ENCODE measurements around the gene SYVN1.

The SYVN1 gene

GRCh38 chr11:65111744-65112545 lies 22.4 kb downstream of the SYVN1 start, which contains the start of gene TM7SF2:
Gene TM7SF2 (plus strand): TSS chr11:65111872. CDS start chr11:65112016, 144 bp downstream.
- DNase-seq = peak; percentile 97

GRCh38 chr11:65111159-65111743 lies 23.1 kb downstream of the SYVN1 start:
- no peak for DNase-seq

DNA sequence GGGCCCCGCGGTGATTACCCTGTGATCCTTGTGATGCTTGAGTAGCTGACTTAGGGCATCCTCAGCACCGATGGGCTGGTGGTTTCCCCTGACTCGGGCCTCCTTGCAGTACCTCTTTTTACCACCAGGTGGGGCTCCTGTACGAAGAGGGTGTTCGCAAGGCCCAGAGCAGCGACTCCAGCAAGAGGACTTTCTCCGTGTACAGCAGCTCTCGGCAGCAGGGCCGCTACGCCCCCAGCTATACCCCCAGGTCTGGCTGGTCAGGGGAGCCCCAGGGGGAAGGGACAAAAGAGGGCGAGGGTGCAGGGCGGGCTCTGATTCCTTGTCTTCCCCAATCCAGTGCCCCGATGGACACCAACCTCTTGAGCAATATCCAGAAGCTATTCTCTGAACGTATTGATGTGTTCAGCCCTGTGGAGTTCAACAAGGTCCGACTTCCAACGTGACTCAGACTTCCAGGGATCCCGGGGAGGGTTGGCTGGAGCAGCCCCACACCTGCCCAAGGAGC lies 23.9 kb downstream of the SYVN1 start:
- peak; percentile 98 for DNase-seq

- no peak for DNase-seq
These were observed 24.8 kb downstream of the SYVN1 start for GRCh38 chr11:65109231-65110198.

GRCh38 chr11:65108469-65109123 lies 25.7 kb downstream of the SYVN1 start:
- DNase-seq = no peak

DNA sequence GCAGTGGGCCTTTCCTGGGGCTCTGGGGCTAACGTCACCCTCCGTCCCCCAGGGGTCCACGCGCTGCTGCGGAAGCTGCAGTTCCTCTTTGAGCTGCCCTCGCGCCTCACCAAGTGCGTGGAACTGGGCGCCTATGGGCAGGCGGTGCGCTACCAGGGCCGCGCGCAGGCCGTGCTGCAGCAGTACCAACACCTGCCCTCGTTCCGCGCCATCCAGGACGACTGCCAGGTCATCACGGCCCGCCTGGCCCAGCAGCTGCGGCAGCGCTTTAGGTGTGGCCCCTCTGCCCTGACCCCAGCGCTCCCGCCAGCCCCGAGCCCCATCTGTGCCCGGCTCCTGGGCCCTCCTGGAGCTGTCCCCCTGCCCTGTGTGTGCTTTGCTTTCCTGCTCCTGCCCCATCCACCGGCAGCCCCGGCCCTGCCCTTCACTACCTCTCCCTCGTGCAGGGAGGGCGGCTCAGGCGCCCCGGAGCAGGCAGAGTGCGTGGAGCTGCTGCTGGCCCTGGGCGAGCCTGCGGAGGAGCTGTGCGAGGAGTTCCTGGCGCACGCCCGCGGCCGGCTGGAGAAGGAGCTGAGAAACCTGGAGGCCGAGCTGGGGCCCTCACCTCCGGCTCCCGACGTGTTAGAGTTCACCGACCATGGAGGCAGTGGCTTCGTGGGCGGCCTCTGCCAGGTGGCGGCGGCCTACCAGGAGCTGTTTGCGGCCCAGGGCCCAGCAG lies 26.4 kb downstream of the SYVN1 start:
- DNase-seq = no peak

DNA sequence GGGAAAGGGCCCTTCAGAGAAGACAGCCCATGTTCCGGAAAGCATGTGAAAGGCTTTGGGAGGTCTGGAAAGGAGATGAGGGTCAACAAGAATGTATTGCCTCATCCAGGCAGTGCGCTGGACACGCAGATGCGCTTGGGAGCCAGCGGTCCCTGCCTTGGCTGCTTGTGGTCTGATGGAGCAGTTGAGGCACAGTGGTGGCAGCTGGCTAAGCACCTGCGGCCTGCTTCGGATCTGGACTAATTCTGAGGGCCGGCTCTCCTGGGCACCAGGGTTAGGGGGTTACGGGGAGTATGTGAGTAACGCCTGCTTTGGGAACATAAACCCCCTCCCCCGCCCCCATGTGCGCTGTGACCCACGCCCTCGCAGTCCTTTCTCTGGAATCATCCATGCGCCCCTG lies 27.2 kb downstream of the SYVN1 start:
- no peak for DNase-seq

- DNase-seq = no peak
These were observed 29.7 kb downstream of the SYVN1 start for GRCh38 chr11:65104628-65105027.

GRCh38 chr11:65103476-65103875 lies 30.8 kb downstream of the SYVN1 start:
- DNase-seq = no peak

DNA sequence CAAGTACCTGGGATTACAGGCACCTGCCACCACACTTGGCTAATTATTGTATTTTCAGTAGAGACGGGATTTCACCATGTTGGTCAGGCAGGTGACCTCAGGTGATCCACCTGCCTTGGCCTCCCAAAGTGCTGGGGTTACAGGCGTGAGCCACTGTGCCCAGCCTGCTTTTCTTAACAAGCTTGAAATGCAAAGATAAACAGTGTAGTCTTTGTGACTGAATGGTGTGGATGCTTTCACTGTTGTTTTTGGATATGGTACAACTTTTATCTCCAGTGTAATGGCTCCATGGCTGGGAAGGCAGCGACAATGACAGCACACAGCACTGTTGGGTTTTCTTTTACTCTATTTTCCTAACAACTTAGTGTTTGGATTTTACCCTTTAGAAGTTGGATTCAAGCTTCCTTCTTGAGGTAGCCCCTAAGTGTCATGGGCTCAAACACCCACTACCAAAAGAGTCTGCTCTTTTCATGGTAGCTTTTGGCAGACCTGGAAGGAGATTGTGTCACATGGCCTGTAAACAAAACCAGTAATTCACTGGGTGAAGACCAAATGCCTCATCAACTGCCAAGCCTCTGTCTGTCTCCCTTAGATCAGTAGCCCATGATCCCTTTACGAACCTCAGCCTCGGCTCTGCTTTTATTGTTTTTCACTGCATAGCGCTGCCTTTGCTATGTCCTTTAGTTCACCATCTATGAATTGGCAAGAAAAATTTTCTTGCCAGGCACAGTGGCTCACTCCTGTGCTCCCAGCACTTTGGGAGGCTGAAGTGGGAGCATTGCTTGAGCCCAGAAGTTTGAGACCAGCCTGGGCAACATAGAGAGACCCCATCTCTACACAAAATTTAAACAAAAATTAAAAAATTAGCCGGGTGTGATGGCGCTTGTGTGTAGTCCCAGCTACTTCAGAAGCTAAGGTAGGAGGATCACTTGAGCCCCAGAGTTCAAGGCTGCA lies 31.9 kb downstream of the SYVN1 start:
- DNase-seq = no peak

- DNase-seq = no peak
These were observed 33.5 kb downstream of the SYVN1 start for GRCh38 chr11:65100674-65101350.

- no peak for DNase-seq
These were observed 37.4 kb downstream of the SYVN1 start for GRCh38 chr11:65096926-65097325.

DNA sequence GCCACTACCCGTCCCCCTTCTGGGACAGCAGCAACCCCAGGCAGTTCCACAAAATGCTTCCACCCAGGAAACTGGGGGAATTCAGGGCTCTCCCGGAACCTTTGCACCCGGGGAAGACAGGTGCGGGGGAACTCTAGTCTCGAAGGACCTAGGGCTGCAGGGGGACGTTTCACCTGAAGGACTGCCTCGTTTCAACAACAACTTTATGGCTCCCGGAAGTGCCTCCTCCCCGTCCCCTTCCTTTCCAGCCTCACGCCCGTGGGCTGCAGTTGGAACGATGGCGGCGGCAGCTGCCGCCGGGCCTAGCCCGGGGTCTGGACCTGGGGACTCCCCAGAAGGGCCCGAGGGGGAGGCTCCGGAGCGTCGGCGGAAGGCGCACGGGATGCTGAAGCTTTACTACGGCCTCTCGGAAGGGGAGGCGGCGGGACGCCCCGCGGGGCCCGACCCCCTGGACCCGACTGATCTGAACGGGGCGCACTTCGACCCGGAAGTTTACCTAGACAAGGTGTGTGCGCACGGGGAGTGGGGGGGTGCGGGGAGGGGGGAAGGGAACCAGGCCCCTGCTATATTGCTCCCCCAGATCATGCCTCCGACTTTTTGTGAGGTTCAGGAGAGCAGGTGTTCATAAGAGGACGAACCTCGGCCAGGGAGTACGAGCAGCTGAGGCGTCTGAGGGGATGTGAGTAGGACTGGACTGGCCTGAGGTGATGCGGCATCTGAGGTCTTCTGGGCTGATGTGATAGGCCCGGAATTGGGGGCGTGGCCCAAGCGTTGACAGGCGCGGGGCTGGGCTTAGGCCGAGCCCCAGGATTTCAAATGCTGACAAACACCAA lies 38.1 kb downstream of the SYVN1 start, which contains the start of gene VPS51:
Gene VPS51, plus strand, starts transcription at position 241 of the 833 bp plus-strand sequence. Its CDS starts 37 bp downstream, at position 278.
- peak; percentile 91 for DNase-seq

GRCh38 chr11:65095427-65095826 lies 38.9 kb downstream of the SYVN1 start:
- DNase-seq = no peak

DNA sequence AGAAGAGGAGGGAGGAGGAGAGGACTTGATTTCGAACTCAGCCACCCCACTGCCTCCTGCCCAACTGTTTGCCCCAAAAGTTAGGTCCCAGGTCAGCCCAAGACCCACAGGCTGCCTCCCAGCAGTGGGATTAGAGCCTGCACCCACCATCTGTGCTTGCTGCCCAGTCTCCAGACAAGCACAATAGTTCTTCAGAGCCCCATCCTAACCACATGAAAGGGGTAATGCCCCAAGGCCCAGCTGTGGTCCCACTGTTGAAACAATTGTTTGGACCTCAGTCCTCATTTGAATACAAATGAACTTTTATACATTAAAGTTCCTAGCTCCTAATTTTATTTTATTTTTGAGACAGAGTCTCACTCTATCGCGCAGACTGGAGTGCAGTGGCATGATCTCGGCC lies 43.7 kb downstream of the SYVN1 start:
- DNase-seq = no peak

DNA sequence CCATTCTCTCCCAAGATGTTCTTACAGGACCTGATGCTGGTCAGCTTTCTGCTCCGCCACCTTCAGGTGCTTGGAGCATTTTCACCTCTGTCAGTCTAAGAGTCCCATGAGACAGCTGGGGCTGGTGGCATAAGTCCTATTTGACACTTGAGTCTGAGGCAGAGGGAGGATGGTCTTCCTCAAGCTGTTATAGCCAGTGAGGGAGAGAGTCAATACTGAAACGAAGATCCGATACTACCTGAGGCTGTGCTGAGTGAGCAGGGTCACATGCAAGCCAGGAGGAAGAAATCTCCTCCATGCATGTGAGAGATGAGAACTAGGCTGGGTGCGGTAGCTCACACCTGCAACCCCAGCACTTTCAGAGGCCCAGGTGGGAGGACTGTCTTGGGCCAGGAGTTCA lies 44.7 kb downstream of the SYVN1 start:
- no peak for DNase-seq

- DNase-seq = no peak
These were observed 46.5 kb downstream of the SYVN1 start for GRCh38 chr11:65087827-65088226.

- no peak for DNase-seq
These were observed 47.1 kb downstream of the SYVN1 start for GRCh38 chr11:65087216-65087615.

GRCh38 chr11:65086809-65087208 lies 47.5 kb downstream of the SYVN1 start:
- no peak for DNase-seq

All from activated CD4-positive, alpha-beta T cell treated with anti-CD3 and anti-CD28 coated beads for 48 hours (primary cell).